Panc1 (cell line): Measurements from ENCODE around the gene OVOL1. TPM values are rescaled to one million over a fixed set of nuclear protein-coding genes. Genes with fewer than 3 reads are reported as not detected.

Experiments used
- ATAC-seq: fragments of 200-7000 bp; cut with Tn5 transposase; 2 replicates; pipeline ENCODE4 v1.9.1; 2020; ENCODE audit warnings: mild to moderate bottlenecking, moderate library complexity
- BruUV-seq: library from RNA; stranded (reverse); fragments of 400-500 nt; replicated peaks from 2 replicates; lab custom pipeline; 2021; lab: Mats Ljungman, UMichigan
- CTCF ChIA-PET: fragments of 300-600 bp; sonication (Branson Sonifier 250); formaldehyde crosslinking; loops from one replicate; lab custom pipeline; 2022; ENCODE audit warnings: antibody characterized with exemption; lab: Charles Lee
- POLR2A ChIA-PET: fragments of 300-600 bp; sonication (Branson Sonifier 250); formaldehyde crosslinking; loops from one replicate; lab custom pipeline; 2022; ENCODE audit warnings: antibody characterized with exemption; lab: Charles Lee
- DNase-seq: peaks from one replicate; pipeline ENCODE4 v3.0.0-alpha.2; 2010; ENCODE audit warnings: low read depth, low spot score
- H3K27ac ChIP-seq: 2 replicates; pipeline ENCODE4 v1.5.1; 2011; ENCODE audit warnings: mild to moderate bottlenecking, low read length, inconsistent platforms
- H3K27me3 ChIP-seq: fragments of 200-500 bp; sonication (Bioruptor generic); 2 replicates; pipeline ENCODE4 v1.6.0; 2014; ENCODE audit warnings: low read length, inconsistent platforms; ENCODE audit not compliant: control insufficient read depth, insufficient read depth
- H3K36me3 ChIP-seq: fragments of 200-500 bp; sonication (Bioruptor generic); 2 replicates; pipeline ENCODE4 v1.5.1; 2014; ENCODE audit warnings: inconsistent platforms, mild to moderate bottlenecking, low read length, moderate library complexity; ENCODE audit not compliant: control insufficient read depth, insufficient read depth
- H3K4me1 ChIP-seq: 2 replicates; pipeline ENCODE4 v1.5.1; 2011; ENCODE audit warnings: inconsistent platforms, mild to moderate bottlenecking, low read length, moderate library complexity; ENCODE audit not compliant: control insufficient read depth, insufficient read depth
- H3K4me3 ChIP-seq, 2 experiments: 2 replicates each; pipeline ENCODE4 v1.5.1; 2011 to 2012; ENCODE audit warnings: low read depth in 2 of 2, low read length in 2 of 2, mild to moderate bottlenecking in 2 of 2, inconsistent platforms in 1 of 2, moderate library complexity in 1 of 2
- H3K9me3 ChIP-seq: fragments of 200-500 bp; sonication (Bioruptor generic); 2 replicates; pipeline ENCODE4 v1.5.1; 2014; ENCODE audit warnings: low read depth, mild to moderate bottlenecking, inconsistent platforms, low read length, moderate library complexity; ENCODE audit not compliant: control insufficient read depth, insufficient read depth
- CTCF ChIP-seq: fragments of 450-650 bp; IDR thresholded peaks from 2 replicates; pipeline ENCODE4 v1.5.1; 2017; ENCODE audit warnings: mild to moderate bottlenecking
- POLR2AphosphoS5 ChIP-seq: IDR thresholded peaks from 2 replicates; pipeline ENCODE4 v1.6.1; 2012; ENCODE audit warnings: mild to moderate bottlenecking, low read depth, low read length, moderate library complexity
- SIN3A ChIP-seq: IDR thresholded peaks from 2 replicates; pipeline ENCODE4 v1.6.1; 2012; ENCODE audit warnings: low read depth, mild to moderate bottlenecking, low read length, moderate library complexity, borderline replicate concordance; ENCODE audit not compliant: insufficient read depth
- TCF7L2 ChIP-seq: IDR thresholded peaks from 2 replicates; pipeline ENCODE4 v1.6.1; 2011; ENCODE audit warnings: mild to moderate bottlenecking, low read depth, low read length, inconsistent platforms
- in situ Hi-C: cut with HindIII; loops from 2 replicates; pipeline ENCODE4 v1.10.0; 2016; ENCODE audit warnings: low sequenced_read_pairs, low pct_unique_long_range_greater_than_20kb
- intact Hi-C: fragments of 100-400 bp; cut with micrococcal nuclease; formaldehyde crosslinking; loops from one replicate; pipeline ENCODE4 v1.10.0; 2022; ENCODE audit not compliant: unreplicated experiment
- total RNA-seq: library from RNA; stranded (reverse); gene quantifications from one replicate; pipeline ENCODE4 v1.2.1, GENCODE V29; 2021; ENCODE audit not compliant: unreplicated experiment
- TF ChIP-seq, protein P1 (sequence below), 2 experiments: IDR thresholded peaks; 2 replicates each; pipeline ENCODE4 v1.6.1; 2011 to 2012; ENCODE audit warnings: low read depth in 2 of 2, control low read depth in 1 of 2, low read length in 1 of 2, mild to moderate bottlenecking in 1 of 2, moderate library complexity in 1 of 2; ENCODE audit not compliant: insufficient read depth in 1 of 2

Gene OVOL1
- total RNA-seq, 1 experiment from 2014 or later, result 0.23 TPM

- BruUV-seq, result no TSS peak
- no peak for DNase-seq
- in situ Hi-C loops (no loop called here), intact Hi-C loops (no loop called here)
- H3K4me1 ChIP-seq, result peaks cover 11% of the 10 kb centered on the region; the same call in 1 of the 2 replicates
- peaks cover 6% of the 10 kb centered on the region; the same call in 1 of the 2 replicates for H3K27me3 ChIP-seq
- CTCF ChIA-PET, result interaction anchor here (0.6 to 1.5 kb wide), 6 partner anchors 9 to 95 kb away, joined by 3 to 10 read pairs (median 7); no protein-coding TSS in a partner anchor
- H3K9me3 ChIP-seq, result no peaks in the 10 kb centered on the region
- no peak overlapping the region for H3K27ac ChIP-seq
- ATAC-seq, result no peak
- H3K36me3 ChIP-seq, result no peaks in the 10 kb centered on the region
- no peak overlapping the region for H3K4me3 ChIP-seq
- POLR2A ChIA-PET, result interaction anchor here (0.5 kb wide), 1 partner anchor 23 kb away, joined by 15 read pairs; no protein-coding TSS in a partner anchor
- TF ChIP-seq SIN3A (no peak), POLR2AphosphoS5 (no peak), TCF7L2 (no peak), CTCF (no peak)
- TF ChIP-seq, protein P1, sequence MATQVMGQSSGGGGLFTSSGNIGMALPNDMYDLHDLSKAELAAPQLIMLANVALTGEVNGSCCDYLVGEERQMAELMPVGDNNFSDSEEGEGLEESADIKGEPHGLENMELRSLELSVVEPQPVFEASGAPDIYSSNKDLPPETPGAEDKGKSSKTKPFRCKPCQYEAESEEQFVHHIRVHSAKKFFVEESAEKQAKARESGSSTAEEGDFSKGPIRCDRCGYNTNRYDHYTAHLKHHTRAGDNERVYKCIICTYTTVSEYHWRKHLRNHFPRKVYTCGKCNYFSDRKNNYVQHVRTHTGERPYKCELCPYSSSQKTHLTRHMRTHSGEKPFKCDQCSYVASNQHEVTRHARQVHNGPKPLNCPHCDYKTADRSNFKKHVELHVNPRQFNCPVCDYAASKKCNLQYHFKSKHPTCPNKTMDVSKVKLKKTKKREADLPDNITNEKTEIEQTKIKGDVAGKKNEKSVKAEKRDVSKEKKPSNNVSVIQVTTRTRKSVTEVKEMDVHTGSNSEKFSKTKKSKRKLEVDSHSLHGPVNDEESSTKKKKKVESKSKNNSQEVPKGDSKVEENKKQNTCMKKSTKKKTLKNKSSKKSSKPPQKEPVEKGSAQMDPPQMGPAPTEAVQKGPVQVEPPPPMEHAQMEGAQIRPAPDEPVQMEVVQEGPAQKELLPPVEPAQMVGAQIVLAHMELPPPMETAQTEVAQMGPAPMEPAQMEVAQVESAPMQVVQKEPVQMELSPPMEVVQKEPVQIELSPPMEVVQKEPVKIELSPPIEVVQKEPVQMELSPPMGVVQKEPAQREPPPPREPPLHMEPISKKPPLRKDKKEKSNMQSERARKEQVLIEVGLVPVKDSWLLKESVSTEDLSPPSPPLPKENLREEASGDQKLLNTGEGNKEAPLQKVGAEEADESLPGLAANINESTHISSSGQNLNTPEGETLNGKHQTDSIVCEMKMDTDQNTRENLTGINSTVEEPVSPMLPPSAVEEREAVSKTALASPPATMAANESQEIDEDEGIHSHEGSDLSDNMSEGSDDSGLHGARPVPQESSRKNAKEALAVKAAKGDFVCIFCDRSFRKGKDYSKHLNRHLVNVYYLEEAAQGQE (IDR thresholded peaks at IDR 0.05; ENCODE audit: insufficient read depth in 1 of 2, low read depth in 2 of 2, low read length in 1 of 2), result no peak
Observed at GRCh38 chr11:65789230-65790103, 2.6 kb downstream of the OVOL1 start.

DNA sequence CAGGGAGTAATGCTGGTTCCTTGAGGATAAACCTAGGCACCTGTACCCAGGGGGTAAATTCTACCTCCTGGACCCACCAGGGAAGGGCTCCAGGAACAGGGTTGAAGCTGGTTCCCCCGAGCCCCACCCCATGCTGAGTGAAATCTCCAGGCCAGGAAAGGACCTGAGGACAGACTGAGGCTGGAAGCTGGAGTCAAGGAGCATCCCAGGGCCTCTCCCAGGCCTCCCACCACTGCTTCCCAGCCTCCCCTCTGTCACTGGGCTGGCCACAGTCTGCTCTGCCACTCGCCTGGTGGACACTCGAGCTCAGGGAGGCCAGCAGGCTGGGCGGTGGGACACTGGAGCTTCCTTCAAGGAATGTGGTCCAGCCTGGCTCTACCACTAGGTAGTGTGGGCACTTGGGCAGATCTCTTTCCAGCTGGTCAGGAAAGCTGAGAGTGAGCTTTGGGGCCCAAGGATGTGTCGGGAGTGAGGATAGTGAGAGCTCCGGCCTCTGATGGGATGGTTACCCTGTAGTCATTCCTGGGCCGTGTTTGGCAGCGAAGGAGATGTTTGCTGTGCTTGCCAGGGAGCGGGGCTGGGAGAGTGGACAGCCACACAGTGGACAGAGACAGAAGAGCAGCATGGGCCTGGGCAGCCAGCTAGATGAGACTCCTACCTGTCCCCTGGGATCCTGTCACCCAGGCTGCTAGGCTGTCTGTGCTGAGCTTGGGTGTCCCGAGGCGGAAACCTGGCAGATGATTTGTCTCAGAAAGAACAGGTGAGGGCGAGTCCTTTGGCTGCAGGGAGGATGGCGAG, 3.4 kb downstream of the OVOL1 start:
- no peak overlapping the region for H3K4me3 ChIP-seq
- intact Hi-C loops, result no loop called here
- H3K27me3 ChIP-seq, result peaks cover 6% of the 10 kb centered on the region; the same call in 1 of the 2 replicates
- in situ Hi-C loops, result no loop called here
- peak; percentile 33; the same call in 1 of the 2 replicates for ATAC-seq
- POLR2A ChIA-PET, result interaction anchor here (0.5 to 0.8 kb wide), 2 partner anchors 22 to 99 kb away, joined by 3 to 15 read pairs; no protein-coding TSS in a partner anchor
- TF ChIP-seq, protein P1 (IDR thresholded peaks at IDR 0.05; ENCODE audit: insufficient read depth in 1 of 2, low read depth in 2 of 2, low read length in 1 of 2), result no peak
- no peak for TF ChIP-seq TCF7L2
- TF ChIP-seq POLR2AphosphoS5, result no peak
- TF ChIP-seq SIN3A, result no peak
- no peak for TF ChIP-seq CTCF
- H3K27ac ChIP-seq, result no peak overlapping the region
- no TSS peak for BruUV-seq
- no peaks in the 10 kb centered on the region for H3K9me3 ChIP-seq
- H3K36me3 ChIP-seq, result no peaks in the 10 kb centered on the region
- peaks cover 11% of the 10 kb centered on the region; the same call in 1 of the 2 replicates for H3K4me1 ChIP-seq
- DNase-seq, result no peak
- CTCF ChIA-PET, result interaction anchor here (0.6 to 1.5 kb wide), 3 partner anchors 10 to 94 kb away, joined by 3 to 9 read pairs (median 9); no protein-coding TSS in a partner anchor
